ENCODE measurements around the gene GBA2.
A peak's percentile ranks its signal among the peaks of the same experiment; 100 is the strongest.

GBA2 gene

DNA sequence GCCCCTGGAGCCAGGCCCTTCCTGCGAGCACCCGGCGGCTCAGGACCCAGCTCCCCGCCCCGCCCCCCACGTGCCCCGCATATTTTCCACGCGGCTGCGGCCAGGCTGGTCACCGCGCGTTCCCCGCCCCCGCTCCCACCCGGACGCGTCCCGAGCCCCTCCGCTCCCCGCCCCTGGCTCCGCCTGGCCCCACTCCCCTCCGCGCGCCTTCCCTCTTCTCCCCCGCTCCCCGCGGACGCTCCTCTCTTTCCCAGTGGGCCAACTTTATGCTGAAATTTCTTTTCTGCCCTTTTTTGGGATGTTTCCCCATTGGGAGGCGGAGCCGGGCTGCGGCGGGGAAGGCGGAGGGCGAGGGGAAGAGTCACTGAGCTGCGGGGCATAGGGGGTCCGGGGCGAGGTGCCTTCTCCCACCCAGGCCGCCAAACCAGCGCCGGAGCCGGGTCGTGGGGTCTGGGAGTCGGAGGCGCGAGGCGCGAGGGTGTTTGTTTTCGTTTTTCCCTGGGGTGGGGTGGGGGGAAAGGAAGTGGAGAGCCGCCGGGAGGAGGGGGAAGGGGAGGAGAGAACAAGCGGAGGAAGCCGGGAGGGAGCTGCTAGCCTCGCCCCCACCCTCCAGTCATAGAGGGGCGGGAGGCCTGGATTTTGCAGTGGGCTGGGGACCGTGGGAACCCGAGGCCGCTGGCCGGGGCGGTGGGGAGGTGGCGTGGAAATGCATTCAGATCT lies 58.3 kb downstream of the GBA2 start:
- DNase-seq (ENCODE audit: low read depth) = peak; percentile 15

DNA sequence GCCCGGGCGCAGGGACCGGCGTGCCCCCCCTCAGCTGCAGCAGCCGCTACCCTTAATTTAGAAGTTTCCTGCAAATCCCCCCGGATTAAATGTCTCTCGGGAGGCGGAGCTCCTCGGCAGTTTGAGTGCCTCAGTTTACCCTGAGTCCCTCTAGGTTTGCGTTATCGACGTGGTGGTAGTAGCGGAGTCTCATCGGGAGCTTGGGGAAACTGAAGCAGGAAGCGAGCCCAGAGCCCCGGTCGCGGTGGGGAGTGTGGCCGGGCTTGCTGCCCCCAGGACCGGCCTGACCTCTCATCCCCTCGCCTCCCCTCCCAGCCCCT lies 58.8 kb downstream of the GBA2 start:
- no peak for DNase-seq (ENCODE audit: low read depth)

DNA sequence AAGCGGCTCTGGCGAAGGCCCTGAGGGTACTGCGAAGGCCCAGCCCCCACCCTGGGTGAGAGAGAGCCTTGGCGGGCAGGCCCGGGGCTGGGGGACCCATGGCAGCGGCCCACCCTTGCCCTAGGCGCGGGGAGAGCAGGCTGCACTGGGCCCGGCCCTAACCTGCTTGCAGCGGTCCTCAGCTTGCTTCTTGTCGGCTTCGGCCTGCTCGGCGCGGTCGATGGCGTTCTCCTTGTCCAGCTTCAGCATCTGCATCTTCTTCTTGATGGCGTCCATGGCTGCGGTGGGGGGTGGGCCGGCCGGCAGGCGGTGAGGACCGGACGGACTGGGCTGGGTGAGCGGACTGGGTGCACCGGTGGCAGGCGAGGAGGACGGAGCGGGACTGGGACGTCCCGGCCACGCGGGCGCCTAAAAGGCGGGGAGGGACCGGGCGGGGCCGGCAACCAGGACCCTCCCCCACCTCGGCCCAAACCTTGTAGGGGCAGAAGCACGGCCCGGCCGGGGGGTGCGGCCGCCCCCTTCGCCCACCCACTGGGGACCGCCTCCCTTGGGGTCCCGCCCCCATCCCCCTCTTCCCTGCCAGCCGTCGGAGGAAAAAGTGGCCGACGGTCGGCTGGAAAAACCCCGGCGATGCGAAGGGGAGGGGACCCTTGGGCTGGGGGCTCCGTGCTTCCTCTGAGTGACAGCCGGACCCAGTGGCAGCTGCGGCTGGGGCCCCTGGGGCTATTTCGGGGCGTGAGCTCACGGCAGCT lies 59.3 kb downstream of the GBA2 start, which contains the start of gene TPM2:
Gene TPM2 (minus strand): TSS at position 384 of the 752 bp plus-strand sequence. CDS start 108 bp downstream, at position 276.
- no peak for DNase-seq (ENCODE audit: low read depth)

DNA sequence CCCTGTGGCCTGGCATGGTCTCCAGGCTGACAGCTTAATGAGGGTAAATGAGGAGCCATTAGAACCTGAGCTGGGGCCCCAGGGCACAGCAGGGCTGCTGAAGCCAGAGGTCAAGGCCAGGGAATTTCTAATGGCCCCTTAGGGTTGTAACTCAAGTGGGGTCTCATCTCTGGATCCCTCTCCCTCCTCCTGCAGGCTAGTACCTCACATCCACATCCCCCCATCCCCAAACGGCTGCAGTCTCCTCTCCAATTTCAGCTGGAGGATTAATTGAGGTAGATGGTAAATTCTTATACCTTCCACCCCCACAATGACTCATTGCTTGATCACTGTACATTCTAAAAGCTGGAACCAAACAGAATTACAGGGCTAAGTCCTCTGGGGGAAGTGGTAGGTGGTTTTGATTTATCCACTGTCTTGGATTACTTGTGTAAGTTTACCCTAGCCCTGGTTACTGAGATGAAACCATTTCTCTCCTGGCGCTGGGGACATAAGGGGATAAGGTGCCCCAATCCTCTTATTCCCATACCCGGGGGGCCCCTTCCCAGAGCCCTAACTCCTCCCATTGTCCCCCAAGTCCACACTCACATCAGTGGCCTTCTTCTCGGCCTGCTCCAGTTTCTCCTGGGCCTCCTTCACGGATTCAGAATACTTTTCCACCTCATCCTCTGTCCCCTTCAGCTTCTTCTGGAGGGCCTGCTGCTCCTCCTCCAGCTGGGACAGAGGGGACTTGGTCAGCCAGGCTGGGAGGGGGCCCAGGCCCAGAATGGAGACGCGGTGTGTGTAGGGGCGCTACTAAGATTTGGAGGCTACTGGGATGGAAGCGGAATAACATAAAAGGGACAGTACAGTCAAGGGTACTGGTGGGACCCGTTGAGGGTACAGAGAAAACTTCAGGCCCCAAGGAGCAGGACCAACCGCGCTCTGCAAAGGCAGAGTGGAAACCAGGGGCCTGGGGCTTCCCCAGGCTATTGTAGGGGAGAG lies 60.2 kb downstream of the GBA2 start:
- DNase-seq (ENCODE audit: low read depth) = no peak

DNA sequence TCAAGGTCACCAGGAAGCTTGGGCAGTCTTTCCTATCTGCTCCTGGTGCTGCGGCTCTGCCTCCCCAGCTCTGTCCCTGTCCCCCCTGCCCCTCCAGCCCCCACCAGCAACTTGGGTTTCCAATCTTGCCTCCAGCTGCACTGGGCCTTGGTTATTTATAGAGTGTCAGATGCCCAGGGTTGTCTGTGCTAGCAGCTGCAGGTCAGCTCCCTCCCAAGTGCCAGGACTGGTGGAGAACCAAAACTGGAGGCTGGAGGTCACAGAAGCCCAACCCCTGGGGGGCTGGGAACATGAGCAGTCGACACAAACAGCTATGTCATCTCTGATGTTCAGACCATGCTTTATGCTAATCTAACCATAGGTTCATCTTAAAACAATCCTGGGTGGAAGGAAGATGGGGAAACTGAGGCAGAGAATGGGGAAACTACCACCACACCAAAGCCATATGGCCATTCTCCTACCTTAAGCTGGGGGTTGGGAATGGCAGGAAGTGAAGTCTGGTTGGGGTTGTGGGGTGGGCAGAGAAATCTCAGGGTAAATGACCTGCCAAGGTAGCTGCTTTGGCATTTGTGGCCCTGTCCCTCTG lies 61.0 kb downstream of the GBA2 start:
- DNase-seq (ENCODE audit: low read depth) = no peak

DNA sequence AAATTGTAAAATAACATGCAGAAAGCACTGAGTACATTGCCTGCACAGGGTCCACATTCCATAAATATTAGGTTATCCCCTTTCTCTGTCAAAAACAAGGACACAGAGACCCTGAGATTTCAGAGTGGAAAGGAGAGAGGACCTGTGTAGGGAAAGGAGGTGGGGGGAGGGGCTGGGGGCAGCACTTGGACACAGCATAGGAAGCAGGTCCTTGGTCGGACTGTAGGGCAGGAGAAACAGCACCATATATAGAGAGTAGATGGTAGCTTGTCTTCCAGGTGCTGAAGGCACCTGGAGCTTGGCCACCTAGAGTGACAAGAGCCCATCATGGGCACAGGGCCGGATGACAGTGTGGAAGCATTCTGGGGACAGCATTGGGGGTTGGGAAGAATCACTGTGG lies 61.7 kb downstream of the GBA2 start:
- no peak for DNase-seq (ENCODE audit: low read depth)

Data from activated T-helper 9 cell treated with anti-CD3 and anti-CD28 coated beads, Interleukin-2, amount 50 U/mL, for 16 hours (primary cell).